DMS 273 treated with DMSO at 0.1 percent for 48 hours (cell line): ENCODE measurements around the gene MMEL1.
"Not testable (repeated sequence)": the region's sequence is repeated elsewhere in the genome, so short reads cannot be mapped to it uniquely, and the experiment has no call there.

Experiments
- DNase-seq: peaks from one replicate; lab custom pipeline; 2025; lab: John Stamatoyannopoulos, UW

MMEL1 gene

DNA sequence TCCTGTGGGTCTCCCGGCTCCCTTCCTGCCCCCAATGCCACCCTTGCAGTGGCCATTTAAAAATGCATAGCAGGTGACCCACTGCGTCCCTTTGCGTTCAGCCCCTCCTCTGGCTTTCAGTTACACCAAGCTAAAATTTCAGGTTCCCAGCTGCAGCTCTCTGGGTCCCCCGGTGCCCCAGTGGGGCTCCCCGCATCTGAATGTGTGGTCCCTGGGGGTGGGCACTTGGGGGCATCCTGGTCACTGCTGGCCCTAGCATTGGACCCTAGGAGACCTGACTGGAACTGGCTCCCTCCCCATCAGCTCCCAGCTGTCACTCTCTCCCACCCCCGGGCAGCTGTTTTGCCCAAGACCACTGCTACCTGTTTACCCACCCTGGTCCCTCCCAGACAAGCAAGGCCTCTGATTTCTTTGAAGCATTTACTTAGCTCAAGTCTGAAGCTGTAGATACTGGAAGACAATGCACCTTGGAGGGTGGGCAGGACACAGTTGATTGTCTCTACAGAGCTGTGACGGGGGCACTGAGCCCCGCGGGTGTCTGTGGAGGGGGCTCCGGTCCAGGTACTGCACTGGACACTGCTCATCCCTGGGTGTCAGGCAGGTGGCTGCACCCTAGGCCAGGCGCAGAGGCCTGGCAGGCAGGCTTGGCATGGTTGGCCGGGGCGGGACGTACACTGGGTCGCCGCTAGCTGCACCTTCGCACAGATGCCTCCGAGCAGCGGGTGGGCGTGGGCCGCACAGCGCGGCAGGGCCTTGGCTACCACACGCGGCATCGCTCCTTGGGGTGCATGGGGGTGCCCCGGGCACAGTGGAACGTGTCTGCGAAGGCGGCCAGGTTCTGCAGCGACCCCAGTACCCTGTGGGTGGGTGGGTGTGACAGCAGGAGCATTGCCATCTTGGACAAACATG lies 42.3 kb downstream of the MMEL1 start:
- no peak for DNase-seq

DNA sequence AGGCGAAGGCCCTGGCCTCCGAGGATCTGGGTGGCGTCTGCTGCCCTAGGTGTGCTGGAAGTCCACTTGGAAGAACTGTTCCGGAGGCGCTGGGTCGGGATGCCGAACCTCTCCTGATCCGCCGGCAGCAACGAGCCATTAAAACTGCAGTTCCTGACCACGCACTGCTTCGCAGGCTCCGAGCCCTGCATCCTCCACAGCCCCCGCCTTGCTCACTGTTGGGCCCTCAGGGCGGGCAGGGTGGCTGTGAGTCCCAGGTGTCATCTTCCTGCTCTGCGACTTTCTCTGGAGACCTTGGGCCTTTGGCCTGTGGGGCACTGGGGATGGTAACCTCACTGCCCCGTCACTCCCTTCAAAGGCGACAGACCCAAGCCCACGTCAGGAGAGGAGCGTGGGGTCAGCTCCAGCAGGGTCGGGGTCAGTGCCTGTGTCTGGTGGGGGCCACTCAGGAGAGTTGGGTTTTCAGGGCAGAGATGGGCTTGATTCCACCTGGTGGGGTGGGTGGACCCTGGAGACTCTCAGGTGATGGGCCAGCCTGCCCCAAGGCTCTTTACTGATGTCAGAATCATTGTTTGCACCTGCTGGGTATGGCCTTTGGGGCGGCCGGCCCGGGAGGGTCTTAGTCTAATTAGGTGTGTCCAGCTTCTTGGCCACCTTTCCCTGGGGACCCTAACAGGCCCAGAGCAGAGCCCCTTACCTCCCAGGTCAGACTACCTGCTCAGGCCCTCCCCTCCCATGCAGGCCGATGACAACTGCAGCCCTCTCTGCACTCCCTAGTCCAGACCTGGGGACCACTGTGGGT lies 43.2 kb downstream of the MMEL1 start:
- no peak for DNase-seq

DNA sequence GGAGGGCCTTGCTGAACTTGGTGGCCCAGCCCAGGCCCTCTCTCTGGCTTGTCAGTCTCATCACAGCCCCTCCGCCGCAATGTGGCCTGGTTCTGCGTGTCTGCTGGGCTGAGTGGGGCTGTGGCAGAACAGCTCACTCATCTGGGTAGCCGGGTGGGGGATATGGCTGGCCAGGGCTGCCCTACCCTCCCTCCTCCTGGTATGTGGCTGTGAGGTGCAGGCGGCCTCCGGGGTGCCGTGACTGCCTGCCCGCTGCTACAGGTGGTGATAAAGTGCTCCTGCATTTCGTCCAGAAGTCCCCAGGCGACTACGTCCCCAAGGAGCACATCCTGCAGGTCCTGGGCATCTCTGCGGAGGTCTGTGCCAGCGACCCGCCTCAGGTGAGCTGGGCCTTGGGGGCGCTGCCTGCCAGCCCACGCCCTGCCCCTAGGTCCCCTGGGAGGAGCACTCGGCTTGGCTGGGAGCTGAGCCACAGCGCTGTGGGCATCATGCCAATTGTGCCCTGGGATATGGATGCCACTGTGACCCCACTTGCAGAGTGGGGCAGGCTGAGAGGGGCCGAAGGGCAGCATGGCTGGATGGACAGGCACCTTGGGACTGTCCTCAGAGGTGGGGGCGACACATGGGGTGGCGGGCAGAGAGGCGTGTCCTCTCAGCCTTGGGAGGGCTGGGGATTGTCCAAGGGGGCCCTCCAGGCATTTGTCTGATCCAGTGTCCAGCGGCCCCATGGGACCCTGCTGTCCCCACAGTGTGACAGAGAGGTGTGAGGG lies 44.0 kb downstream of the MMEL1 start:
- no peak for DNase-seq

DNA sequence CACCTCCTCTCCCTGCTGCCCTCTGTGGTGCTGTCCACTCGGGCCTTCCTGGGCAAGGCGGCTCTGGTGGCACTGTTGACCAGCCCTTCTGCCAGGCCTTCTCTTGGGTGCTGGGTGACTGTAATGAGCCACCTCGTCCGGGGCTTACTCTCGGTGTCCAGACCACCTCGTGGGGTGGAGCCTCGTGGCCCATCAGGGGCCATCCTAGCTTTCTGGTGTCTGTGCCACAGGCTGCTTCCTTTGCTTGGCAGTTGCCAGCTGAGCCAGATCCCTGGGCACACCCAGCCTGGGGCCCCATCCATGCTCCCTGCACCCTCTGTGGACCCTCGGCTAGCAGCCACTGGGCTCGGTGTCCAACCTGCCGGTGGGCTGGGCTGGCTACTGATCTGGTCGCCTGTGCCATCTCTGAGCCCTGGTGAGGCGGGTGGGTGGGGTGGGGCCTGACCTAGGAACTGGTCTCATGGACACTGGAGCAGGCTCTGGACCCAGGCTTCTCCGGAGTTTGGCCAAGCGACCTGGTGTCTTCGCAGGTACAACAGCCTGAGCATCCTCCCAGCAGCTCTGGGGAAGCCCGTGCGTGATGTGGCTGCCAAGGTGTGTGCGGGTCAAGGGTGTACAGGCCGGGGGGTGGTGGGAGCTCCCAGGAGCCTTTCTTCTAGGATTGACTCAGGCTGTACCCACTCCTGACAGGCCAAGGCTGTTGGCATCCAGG lies 44.8 kb downstream of the MMEL1 start:
- no peak for DNase-seq

DNA sequence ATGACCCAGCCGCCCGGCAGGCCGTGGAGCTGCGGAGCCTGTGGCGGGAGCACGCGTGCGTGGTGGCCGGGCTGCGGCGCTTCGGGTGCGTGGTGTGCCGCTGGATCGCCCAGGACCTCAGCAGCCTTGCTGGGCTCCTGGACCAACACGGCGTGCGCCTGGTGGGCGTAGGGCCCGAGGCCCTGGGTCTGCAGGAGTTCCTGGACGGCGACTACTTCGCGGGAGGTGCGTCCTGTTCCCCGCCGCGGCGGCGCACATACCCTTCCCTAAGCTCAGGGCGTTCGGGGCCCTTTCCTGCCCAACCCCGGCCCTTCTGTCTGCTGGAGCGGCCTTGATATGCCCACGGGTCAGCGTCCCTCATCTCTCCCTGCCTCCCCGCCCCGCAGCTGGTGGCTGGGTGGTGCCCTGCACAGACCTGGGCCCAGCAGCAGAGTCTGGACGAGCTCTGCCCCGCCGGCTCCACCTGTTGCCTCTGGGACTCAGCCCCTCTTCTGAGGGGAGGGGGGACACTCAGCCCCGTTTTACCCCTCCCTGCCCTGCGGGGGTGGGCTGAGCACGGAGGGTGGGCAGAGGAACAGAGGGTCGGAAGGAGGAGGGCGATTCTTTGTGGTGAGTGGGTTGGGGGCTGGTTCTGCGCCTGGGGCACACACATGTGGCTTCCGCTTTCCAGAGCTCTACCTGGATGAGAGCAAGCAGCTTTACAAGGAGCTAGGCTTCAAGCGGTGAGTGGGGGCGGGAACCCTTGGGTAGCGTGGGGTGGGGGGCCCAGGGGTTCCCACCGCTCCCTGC lies 45.6 kb downstream of the MMEL1 start:
- DNase-seq, result no peak

DNA sequence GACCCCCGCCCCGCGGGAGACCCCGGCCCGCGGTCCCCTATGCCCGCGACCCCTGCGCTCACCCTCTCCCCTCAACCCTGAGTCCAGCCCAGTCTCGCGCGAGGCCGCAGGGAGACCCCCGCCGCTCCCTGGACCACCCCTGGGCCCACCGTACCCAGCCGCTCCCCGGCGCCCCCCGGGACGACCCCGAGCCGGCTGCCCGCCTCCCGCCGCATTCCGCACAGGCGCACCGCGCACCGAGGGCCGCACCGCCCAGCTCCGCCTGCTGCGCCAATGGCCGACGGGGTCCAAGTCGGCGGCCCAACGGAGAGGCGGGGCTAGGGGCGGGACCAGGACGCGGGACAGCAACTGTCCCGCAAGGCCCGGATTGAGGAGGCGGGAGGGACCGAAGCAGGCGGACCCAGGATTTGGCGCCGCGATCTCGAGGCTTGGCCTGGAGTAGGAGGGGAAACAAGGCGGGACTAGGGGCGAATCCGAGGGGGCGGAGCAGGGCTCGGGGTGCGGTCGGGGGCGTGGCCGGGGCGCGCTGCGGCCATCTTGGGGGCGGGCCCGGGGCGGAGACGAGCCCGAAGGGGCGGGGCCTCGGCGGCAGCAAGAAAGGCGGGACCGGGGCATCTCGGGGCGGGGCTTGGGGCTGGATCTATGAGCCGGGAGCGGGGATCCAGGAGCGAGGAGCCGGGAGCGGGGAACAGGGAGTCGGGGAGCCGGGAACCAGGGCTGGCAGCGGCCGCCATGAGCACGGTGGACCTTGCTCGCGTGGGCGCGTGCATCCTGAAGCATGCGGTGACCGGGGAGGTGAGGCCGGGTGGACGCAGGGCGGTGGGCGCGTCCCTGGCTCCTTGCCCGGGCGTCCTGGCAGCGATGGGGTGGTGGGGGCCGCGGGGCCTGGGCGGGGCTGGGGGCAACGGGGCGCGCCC lies 46.4 kb downstream of the MMEL1 start, which contains the start of gene PRXL2B:
Gene PRXL2B (plus strand): TSS at position 624 of the 917 bp plus-strand sequence. CDS start 109 bp downstream, at position 733.
- DNase-seq, result peak; percentile 88

DNA sequence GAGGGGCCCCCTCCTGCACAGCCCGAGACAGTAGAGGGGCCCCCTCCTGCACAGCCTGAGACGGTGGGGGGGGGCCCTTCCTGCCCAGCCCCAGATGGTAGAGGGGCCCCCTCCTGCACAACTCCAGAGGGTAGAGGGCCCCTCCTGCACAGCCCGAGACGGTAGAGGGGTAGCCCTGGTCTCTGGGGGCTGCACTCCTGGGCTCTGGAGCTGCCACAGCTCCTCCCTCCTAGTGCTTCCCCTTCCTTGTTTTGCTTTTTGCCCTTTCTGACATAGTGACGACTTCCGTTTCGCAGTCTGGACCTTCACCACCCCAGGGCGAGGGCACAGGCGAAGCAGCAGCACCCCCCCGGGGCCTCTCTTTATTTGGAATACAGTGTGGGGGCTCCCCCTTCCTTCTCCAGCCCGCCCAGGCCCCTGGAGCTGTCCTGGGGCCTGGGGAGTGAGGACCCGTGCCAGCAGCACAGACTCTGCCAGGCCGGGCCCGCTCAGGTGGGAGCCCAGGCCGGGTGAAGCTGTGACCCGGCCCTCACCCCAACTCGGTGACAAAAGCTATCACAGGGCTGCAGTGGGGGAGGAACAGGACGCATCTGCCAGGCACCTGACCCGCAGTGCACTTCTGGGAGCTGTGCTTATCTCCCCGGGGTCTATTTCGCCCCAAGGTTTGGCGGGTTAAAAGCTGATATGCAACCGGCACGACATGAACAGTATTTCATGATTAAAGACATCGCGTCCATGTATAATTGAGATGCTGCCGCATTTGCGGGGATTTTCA lies 47.3 kb downstream of the MMEL1 start:
- DNase-seq, result no peak

DNA sequence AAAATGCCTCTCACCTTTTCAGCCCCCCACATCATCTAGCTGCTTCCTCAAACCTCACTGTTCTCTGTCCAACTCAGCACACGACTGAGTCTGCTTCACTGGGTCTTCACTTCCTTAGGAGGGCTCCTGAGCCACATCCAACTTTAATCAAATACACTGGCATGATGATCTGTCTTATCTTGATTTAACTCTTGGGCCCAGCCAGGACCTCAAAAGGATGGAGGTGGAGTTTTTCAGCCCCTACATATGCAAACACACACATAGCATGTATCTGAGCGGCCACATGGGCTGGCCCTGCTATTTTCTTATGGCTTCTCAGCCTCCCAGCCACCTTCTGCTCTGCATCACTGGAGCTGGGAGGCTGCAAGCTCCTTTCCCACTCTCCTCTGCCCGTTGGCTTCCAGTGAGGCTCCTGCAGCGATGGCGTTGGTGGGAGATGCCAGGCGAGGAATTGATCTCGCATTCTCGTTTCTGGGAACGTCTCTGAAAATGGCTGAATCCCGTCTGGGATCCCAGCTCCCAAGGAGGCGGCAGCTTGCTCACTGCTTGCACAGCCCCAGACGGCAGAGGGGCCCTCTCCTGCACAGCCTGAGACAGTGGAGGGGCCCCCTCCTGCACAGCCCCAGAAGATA lies 48.0 kb downstream of the MMEL1 start:
- no peak for DNase-seq

DNA sequence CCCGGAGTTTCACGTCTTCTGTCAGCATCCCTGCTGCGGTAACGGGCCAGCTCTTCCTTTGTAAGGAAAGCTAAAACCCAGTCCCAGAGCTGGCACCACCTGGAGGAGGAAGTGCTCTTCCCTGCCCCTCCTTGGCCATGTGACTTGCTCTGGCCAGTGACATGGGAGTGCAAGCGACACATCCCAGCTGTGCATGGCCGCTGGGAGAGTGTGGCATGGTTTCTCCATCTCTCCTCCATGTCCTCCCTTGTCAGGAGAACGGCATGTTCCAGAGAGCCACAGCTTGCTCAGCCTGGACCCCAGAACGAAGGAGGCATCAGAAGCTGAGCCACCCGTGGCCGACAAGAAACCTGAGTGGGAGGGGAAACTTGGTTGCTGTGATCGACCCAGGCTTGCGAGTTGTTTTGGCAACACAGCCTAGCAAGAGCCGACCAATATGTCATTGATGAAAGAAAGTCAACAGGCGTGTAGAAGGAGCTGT lies 48.9 kb downstream of the MMEL1 start:
- DNase-seq, result no peak

DNA sequence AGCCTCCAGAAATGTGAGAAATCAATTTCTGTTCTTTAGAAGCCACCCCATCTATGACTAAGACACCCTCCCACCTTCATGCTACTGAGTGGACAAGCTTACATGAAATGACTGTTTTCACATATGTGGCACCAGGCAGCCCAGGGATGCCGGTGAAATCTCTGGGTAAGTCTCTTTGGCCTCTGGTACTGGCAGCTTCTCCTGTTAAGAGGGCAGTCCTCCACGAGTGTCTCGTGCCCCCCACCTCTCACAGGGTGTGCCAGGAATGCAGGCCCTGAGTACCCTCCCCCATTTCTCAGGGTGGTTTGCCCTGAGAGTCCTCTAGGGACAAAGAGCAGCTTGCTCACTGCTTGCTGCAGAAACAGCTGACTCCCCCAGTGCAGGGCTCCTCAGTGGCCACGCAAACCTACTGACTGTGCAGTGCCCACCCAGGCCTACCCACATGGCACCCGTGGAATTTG lies 49.5 kb downstream of the MMEL1 start:
- no peak for DNase-seq

DNA sequence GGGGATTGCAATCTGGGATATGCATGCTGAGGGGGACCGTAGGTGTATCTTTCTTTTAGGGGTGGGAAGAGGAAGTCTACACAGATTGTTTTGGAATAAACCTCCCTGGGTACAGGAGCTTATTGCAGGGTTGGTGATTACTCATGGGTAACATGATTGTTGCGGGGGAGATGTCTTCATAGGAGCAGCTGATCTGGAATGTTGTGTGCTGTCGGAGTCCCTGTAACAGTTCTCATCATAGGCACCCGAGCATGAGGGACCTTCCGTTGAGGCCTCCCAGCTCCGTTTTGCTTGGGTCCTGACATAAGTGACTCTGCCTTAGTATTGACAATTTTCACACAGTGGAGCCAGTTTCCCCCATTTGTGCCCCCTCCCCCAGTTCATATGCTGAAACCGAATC lies 50.4 kb downstream of the MMEL1 start:
- no peak for DNase-seq

DNA sequence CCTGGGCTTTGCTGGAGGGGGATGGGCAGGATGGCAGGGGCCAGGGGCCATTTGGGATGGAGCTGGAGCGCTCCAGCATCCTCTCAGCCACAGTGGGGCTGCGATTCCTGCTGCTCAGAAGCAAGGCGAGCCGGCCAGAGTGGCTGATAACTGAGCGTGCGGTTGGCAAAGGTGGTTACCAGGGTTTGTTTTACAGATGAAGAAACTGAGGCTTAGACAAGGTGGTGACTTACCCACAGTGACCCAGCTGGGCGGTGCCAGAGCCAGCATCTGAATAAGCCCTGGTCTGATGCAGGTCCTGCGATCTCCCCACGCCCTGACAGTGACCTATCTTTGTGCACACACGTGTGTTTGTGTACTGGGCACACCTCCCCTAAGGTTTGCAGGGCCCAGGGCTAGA lies 52.1 kb downstream of the MMEL1 start:
- no peak for DNase-seq

DNA sequence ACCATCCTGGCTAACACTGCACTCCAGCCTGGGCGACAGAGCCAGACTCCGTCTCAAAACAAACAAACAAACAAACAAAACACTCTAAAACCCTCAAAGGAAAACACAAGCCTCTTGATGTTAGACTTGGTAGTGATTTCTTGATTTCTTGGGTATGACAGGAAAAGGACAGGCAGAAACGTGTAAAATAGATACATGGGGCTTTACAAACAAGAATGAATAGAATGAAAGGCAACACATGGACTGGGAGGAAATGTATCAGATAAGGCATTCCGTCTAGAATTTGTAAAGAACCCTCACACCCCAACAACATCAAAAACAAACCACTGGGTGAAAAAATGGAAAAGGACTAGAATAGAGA lies 54.1 kb downstream of the MMEL1 start:
- DNase-seq, result no peak

DNA sequence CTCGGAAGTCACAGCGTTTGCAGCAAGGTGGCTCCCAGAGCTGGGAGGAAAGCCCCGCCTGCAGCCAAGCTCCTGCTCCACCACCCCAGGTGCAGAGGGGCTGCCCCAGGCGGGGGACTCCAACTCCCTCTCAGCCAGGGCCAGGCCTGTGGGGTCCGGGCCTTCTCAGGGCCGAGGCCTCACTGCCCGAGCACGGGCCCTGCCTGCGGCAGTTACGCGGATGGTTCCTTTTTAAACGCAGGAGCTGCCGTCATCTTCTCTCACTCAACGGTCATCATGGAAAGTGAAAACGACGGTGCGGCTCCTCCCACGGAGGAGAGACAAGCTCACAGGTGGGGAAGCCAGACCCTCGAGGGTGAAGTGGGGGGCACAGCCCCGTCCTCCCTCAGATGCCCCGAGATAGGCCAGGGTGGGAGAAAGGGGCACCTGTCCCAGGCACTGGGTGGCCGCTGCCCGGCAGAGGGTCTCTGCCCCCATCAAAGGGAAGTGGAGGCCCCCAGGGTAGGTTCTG lies 55.2 kb downstream of the MMEL1 start:
- DNase-seq, result not testable (repeated sequence)

DNA sequence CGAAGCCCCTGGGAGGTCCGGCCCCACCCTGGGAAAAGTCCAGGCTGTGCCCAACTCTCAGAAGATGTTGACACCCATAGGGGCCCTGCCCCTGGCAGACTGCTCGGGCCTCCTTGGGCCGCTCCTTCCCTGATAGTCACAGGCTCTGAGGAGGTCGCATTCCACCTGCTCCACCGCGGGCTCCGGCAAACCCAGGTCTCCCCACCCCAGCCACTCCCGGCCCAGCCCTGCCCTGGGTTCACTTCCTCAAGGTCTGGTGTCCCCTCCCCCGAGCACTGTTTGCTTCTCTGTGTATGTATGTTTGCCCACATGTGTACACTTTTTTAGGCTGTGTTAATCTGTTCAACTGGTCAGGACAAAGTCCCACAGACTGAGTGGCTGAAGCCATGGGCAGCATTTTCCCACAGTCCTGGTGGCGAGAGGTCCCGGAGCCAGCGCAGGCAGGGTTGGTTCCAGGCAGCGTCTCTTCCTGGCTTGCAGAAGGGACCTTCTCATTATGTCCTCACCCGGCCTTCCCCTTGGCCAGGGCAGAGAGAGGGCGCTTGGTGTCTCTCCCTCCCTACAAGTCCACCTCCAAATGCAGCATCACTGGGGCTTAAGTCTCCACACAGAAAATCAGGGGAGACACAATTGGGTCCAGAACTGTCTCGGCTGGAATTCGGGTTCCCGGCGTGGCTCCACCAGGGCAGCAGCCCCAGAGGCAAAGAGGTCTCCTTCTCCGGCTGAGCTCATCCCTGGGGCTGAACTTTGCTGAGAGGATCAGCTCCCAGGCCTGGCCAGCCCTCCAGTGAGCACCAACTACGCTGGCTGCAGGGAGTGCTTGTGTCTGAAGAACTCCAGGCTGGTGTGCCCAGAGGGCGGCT lies 56.8 kb downstream of the MMEL1 start:
- DNase-seq, result no peak

DNA sequence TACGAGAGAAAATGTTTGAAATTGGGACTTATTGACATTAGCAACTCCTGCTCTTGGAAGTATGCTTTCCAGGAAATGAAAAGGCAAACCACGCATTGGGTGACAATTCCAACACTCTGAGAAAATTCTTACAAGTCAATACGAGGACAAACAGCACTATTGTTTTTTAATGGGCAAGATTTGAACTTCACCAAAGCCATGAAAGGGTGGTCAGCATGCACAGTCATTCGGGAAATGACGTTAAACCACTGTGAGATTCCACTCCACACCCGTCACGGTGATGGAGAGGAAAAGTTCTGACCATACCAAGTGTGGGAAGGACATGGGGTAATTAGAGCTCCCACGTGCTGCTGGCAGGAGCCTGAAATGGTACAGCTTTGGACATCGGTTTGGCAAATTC lies 58.5 kb downstream of the MMEL1 start:
- no peak for DNase-seq
